HEK293 (cell line): ENCODE results near the gene SLC25A22.

Source experiments
- CTCF ChIA-PET: fragments of 350-600 bp; formaldehyde crosslinking; extraction: SDS; loops from one replicate; lab custom pipeline; 2021; ENCODE audit warnings: antibody characterized with exemption; lab: Yijun Ruan, JAX
- POLR2A ChIA-PET: fragments of 300-600 bp; formaldehyde crosslinking; extraction: SDS; loops from one replicate; lab custom pipeline; 2020; ENCODE audit warnings: antibody characterized with exemption, inconsistent platforms; lab: Yijun Ruan, JAX
- H3K27ac ChIP-seq: fragments of 200-500 bp; sonication (Bioruptor generic); 2 replicates; pipeline ENCODE4 v1.5.1; 2014; ENCODE audit warnings: low read depth, low read length, control low read depth, inconsistent platforms; ENCODE audit errors: extremely low read depth
- H3K36me3 ChIP-seq, 2 experiments: fragments of 200-500 bp in 1 of 2; sonication (Bioruptor generic) in 1 of 2; 1 replicate in 1 of 2; 2 replicates in 1 of 2; pipeline ENCODE4 v1.5.1; 2014 to 2017; ENCODE audit warnings: inconsistent platforms in 2 of 2, low read length in 2 of 2; ENCODE audit not compliant: control insufficient read depth in 2 of 2, insufficient read depth in 1 of 2
- H3K4me1 ChIP-seq: fragments of 200-500 bp; sonication (Bioruptor generic); 2 replicates; pipeline ENCODE4 v1.5.1; 2014; ENCODE audit warnings: mild to moderate bottlenecking, low read length, inconsistent platforms; ENCODE audit not compliant: control insufficient read depth, insufficient read depth
- H3K4me3 ChIP-seq: 2 replicates; pipeline ENCODE4 v1.5.1; 2011; ENCODE audit warnings: low read depth, mild to moderate bottlenecking, control low read depth, low read length, moderate library complexity
- H3K9me3 ChIP-seq: fragments of 200-500 bp; sonication (Bioruptor generic); 2 replicates; pipeline ENCODE4 v1.5.1; 2014; ENCODE audit warnings: low read depth, low read length, inconsistent platforms; ENCODE audit not compliant: control insufficient read depth, insufficient read depth
- GLIS1 ChIP-seq: fragments of 450-650 bp; formaldehyde crosslinking; IDR thresholded peaks from 2 replicates; pipeline ENCODE4 v1.5.1; 2016; ENCODE audit warnings: missing biosample characterization, missing genetic modification characterization
- OSR2 ChIP-seq: fragments of 450-650 bp; formaldehyde crosslinking; IDR thresholded peaks from 2 replicates; pipeline ENCODE4 v1.5.1; 2016; ENCODE audit warnings: missing biosample characterization, missing genetic modification characterization
- ZBTB10 ChIP-seq: fragments of 450-650 bp; formaldehyde crosslinking; IDR thresholded peaks from 2 replicates; pipeline ENCODE4 v1.5.1; 2016; ENCODE audit warnings: missing biosample characterization, missing genetic modification characterization
- ZBTB20 ChIP-seq: fragments of 450-650 bp; formaldehyde crosslinking; IDR thresholded peaks from 2 replicates; pipeline ENCODE4 v1.5.1; 2016; ENCODE audit warnings: missing biosample characterization, missing genetic modification characterization
- ZFP3 ChIP-seq: fragments of 450-650 bp; formaldehyde crosslinking; IDR thresholded peaks from 2 replicates; pipeline ENCODE4 v1.5.1; 2016; ENCODE audit warnings: low read depth, missing biosample characterization, missing genetic modification characterization
- ZNF155 ChIP-seq: fragments of 450-650 bp; formaldehyde crosslinking; IDR thresholded peaks from 2 replicates; pipeline ENCODE4 v1.5.1; 2016; ENCODE audit warnings: missing biosample characterization, missing genetic modification characterization
- ZNF174 ChIP-seq: fragments of 450-650 bp; formaldehyde crosslinking; IDR thresholded peaks from 2 replicates; pipeline ENCODE4 v1.5.0; 2017; ENCODE audit warnings: missing biosample characterization, mild to moderate bottlenecking, missing genetic modification characterization
- ZNF19 ChIP-seq: fragments of 450-650 bp; formaldehyde crosslinking; IDR thresholded peaks from 2 replicates; pipeline ENCODE4; 2016; ENCODE audit warnings: missing biosample characterization, missing genetic modification characterization, low read depth
- ZNF211 ChIP-seq: fragments of 450-650 bp; formaldehyde crosslinking; IDR thresholded peaks from 2 replicates; pipeline ENCODE4 v1.5.1; 2016; ENCODE audit warnings: low read depth, missing biosample characterization, missing genetic modification characterization
- ZNF223 ChIP-seq: fragments of 450-650 bp; formaldehyde crosslinking; IDR thresholded peaks from 2 replicates; pipeline ENCODE4 v1.5.1; 2016; ENCODE audit warnings: missing biosample characterization, missing genetic modification characterization
- ZNF292 ChIP-seq: fragments of 450-650 bp; formaldehyde crosslinking; IDR thresholded peaks from 2 replicates; pipeline ENCODE4 v1.5.1; 2016; ENCODE audit warnings: low read depth, missing biosample characterization, missing genetic modification characterization, borderline replicate concordance
- ZNF311 ChIP-seq: fragments of 450-650 bp; formaldehyde crosslinking; IDR thresholded peaks from 2 replicates; pipeline ENCODE4 v1.5.1; 2017; ENCODE audit warnings: missing biosample characterization, missing genetic modification characterization, borderline replicate concordance
- ZNF391 ChIP-seq: fragments of 450-650 bp; formaldehyde crosslinking; IDR thresholded peaks from 2 replicates; pipeline ENCODE4 v1.5.1; 2016; ENCODE audit warnings: low read depth, missing biosample characterization, missing genetic modification characterization, borderline replicate concordance
- ZNF423 ChIP-seq: fragments of 450-650 bp; formaldehyde crosslinking; IDR thresholded peaks from 2 replicates; pipeline ENCODE4 v1.5.1; 2016; ENCODE audit warnings: missing biosample characterization, missing genetic modification characterization
- ZNF514 ChIP-seq: fragments of 450-650 bp; formaldehyde crosslinking; IDR thresholded peaks from 2 replicates; pipeline ENCODE4 v1.5.1; 2016; ENCODE audit warnings: missing biosample characterization, missing genetic modification characterization
- ZNF518A ChIP-seq: fragments of 450-650 bp; formaldehyde crosslinking; conservative IDR thresholded peaks from 2 replicates; pipeline ENCODE4 v1.5.1; 2016; ENCODE audit warnings: low read depth, missing biosample characterization, missing genetic modification characterization
- ZNF658 ChIP-seq: fragments of 450-650 bp; formaldehyde crosslinking; IDR thresholded peaks from 2 replicates; pipeline ENCODE4; 2016; ENCODE audit warnings: missing biosample characterization, missing genetic modification characterization
- ZNF707 ChIP-seq: fragments of 450-650 bp; formaldehyde crosslinking; IDR thresholded peaks from 2 replicates; pipeline ENCODE4 v1.5.1; 2016; ENCODE audit warnings: missing biosample characterization, missing genetic modification characterization
- ZNF747 ChIP-seq: fragments of 450-650 bp; formaldehyde crosslinking; IDR thresholded peaks from 2 replicates; pipeline ENCODE4 v1.5.1; 2016; ENCODE audit warnings: missing biosample characterization, missing genetic modification characterization
- ZSCAN16 ChIP-seq: fragments of 450-650 bp; formaldehyde crosslinking; IDR thresholded peaks from 2 replicates; pipeline ENCODE4 v1.5.1; 2016; ENCODE audit warnings: missing biosample characterization, missing genetic modification characterization
- TF ChIP-seq, protein P1 (sequence below): fragments of 450-650 bp; formaldehyde crosslinking; IDR thresholded peaks from 2 replicates; pipeline ENCODE4 v1.5.1; 2016; ENCODE audit warnings: missing biosample characterization, missing genetic modification characterization, borderline replicate concordance
- TF ChIP-seq, protein P2 (sequence below): fragments of 450-650 bp; IDR thresholded peaks from 2 replicates; pipeline ENCODE4 v1.5.1; 2018; ENCODE audit warnings: missing biosample characterization, missing genetic modification characterization

Gene SLC25A22

GRCh38 chr11:827897-828192 lies 29.8 kb upstream of the SLC25A22 start, which contains the start of gene CRACR2B (continued):
- TF ChIP-seq, protein P1, sequence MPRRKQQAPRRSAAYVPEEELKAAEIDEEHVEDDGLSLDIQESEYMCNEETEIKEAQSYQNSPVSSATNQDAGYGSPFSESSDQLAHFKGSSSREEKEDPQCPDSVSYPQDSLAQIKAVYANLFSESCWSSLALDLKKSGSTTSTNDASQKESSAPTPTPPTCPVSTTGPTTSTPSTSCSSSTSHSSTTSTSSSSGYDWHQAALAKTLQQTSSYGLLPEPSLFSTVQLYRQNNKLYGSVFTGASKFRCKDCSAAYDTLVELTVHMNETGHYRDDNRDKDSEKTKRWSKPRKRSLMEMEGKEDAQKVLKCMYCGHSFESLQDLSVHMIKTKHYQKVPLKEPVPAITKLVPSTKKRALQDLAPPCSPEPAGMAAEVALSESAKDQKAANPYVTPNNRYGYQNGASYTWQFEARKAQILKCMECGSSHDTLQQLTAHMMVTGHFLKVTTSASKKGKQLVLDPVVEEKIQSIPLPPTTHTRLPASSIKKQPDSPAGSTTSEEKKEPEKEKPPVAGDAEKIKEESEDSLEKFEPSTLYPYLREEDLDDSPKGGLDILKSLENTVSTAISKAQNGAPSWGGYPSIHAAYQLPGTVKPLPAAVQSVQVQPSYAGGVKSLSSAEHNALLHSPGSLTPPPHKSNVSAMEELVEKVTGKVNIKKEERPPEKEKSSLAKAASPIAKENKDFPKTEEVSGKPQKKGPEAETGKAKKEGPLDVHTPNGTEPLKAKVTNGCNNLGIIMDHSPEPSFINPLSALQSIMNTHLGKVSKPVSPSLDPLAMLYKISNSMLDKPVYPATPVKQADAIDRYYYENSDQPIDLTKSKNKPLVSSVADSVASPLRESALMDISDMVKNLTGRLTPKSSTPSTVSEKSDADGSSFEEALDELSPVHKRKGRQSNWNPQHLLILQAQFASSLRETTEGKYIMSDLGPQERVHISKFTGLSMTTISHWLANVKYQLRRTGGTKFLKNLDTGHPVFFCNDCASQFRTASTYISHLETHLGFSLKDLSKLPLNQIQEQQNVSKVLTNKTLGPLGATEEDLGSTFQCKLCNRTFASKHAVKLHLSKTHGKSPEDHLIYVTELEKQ (tag by site-specific recombination): no peak
- no peak for TF ChIP-seq ZNF223 (tag by site-specific recombination)

DNA sequence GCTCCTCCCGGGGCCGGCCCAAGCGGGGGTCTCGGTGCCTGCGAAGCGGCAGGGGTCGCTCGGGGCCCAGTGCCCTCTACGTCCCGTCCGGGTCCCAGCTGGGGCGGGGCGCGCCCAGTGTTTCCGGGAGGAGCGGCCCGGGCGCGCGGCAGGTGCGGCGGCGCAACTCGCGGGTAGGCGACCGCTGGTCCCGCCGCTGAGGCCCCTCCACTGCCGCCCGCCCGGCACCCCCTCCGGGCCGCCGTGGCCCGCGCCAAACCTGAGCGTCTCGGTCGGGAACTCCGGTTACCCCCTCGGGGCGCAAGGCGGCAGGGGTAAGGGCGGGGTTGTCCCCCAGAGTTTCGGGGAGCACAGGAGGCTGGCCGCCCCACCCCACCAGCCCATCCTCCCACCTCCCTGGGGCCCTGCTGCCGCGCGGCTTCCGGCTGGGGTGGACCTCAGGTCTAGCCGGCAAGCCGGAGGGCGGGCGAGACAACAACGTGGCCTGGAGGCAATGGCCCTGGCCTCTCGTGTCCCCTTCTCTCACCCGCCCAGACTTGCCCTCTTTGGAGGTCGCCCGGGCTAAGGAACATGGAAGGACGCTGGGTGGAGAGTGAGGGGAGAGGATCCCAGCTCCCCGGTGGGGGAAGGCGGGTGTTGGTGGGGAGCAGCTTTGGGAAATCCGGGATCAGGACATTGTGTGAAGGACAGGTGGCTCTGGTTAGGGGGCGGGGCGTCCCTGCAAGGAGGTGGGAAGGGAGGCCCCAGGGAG lies 29.2 kb upstream of the SLC25A22 start:
- peaks cover 0 to 33% of the 10 kb centered on the region in 2 experiments; a peak in 2 of 3 replicates for H3K36me3 ChIP-seq
- H3K27ac ChIP-seq: no peak overlapping the region
- H3K4me3 ChIP-seq: peak overlapping the region; percentile 28
- no peaks in the 10 kb centered on the region for H3K9me3 ChIP-seq
- CTCF ChIA-PET: interaction anchor here (0.7 to 1.0 kb wide), 3 partner anchors 10 to 461 kb away, joined by 3 to 4 read pairs (median 3); no protein-coding TSS in a partner anchor
- POLR2A ChIA-PET: interaction anchor here (1.0 to 15.0 kb wide), 4 partner anchors 9 to 37 kb away, joined by 3 to 202 read pairs (median 38); partner anchors contain the start of genes CEND1, PNPLA2, POLR2L and TSPAN4
- no peaks in the 10 kb centered on the region for H3K4me1 ChIP-seq
- TF ChIP-seq ZNF292 (tag by site-specific recombination) (no peak), ZBTB20 (tag by site-specific recombination) (peak; percentile 80), ZNF155 (tag by site-specific recombination) (no peak), ZNF423 (tag by site-specific recombination) (no peak), OSR2 (tag by site-specific recombination) (no peak), ZNF391 (tag by site-specific recombination) (no peak), ZSCAN16 (no peak), ZNF518A (tag by site-specific recombination) (no peak), ZNF747 (no peak), ZNF19 (no peak), ZNF211 (tag by site-specific recombination) (no peak), ZFP3 (tag by site-specific recombination) (no peak), ZNF514 (no peak), ZNF707 (tag by site-specific recombination) (no peak), ZNF174 (tag by site-specific recombination) (no peak), ZBTB10 (peak; percentile 64; the same call in 1 of the 2 replicates), GLIS1 (tag by site-specific recombination) (peak; percentile 20; the same call in 1 of the 2 replicates), ZNF311 (tag by site-specific recombination) (no peak), ZNF658 (tag by site-specific recombination) (no peak)
- TF ChIP-seq, protein P2, sequence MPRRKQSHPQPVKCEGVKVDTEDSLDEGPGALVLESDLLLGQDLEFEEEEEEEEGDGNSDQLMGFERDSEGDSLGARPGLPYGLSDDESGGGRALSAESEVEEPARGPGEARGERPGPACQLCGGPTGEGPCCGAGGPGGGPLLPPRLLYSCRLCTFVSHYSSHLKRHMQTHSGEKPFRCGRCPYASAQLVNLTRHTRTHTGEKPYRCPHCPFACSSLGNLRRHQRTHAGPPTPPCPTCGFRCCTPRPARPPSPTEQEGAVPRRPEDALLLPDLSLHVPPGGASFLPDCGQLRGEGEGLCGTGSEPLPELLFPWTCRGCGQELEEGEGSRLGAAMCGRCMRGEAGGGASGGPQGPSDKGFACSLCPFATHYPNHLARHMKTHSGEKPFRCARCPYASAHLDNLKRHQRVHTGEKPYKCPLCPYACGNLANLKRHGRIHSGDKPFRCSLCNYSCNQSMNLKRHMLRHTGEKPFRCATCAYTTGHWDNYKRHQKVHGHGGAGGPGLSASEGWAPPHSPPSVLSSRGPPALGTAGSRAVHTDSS (tag by site-specific recombination): no peak
